K562 (cell line): ENCODE results near the gene UBA3. TPM values are rescaled to one million over a fixed set of nuclear protein-coding genes. Genes with fewer than 3 reads are reported as not detected.

Experiments
- ATAC-seq: fragments of 200-7000 bp; cut with Tn5 transposase; 3 replicates; pipeline ENCODE4 v1.9.1; 2020; ENCODE audit warnings: moderate library complexity
- BruUV-seq: library from RNA; stranded (reverse); fragments of 400-500 nt; replicated peaks from 2 replicates; lab custom pipeline; 2021; lab: Mats Ljungman, UMichigan
- CTCF ChIA-PET: fragments of 300-600 bp; formaldehyde crosslinking; extraction: SDS; loops from one replicate; lab custom pipeline; 2021; ENCODE audit warnings: low intra/inter-chr PET ratio; lab: Yijun Ruan, JAX
- POLR2A ChIA-PET: fragments of 300-600, 350-650 bp; sonication (Branson Sonifier 250); formaldehyde crosslinking; extraction: SDS; loops from one replicate; lab custom pipeline; 2021; ENCODE audit warnings: antibody characterized with exemption, inconsistent platforms; lab: Yijun Ruan, JAX
- DNase-seq, 4 experiments: peaks; one replicate each; pipeline versions ENCODE4 v3.0.0 to v3.0.0-alpha.2; 2011 to 2018; ENCODE audit warnings: low spot score in 3 of 4, mixed read lengths in 3 of 4; ENCODE audit errors: extremely low read depth in 1 of 4
- FAIRE-seq: peaks from 2 replicates; lab custom pipeline; 2011; peaks lifted over from hg19 to GRCh38; lab: Jason Lieb, UNC
- H2AFZ ChIP-seq: 2 replicates; pipeline ENCODE4 v1.6.0; 2011; ENCODE audit warnings: low read depth, low read length, control low read depth, inconsistent platforms
- H3K27ac ChIP-seq: fragments of 200-600 bp; 3 replicates; pipeline ENCODE4 v1.8.0; 2011; ENCODE audit warnings: low read depth, mild to moderate bottlenecking, control low read depth, inconsistent platforms, low read length, moderate library complexity, mixed read lengths; ENCODE audit errors: extremely low read depth
- H3K27me3 ChIP-seq, 2 experiments: fragments of 300-600 bp in 1 of 2; 2 replicates in 1 of 2; 3 replicates in 1 of 2; pipeline versions ENCODE4 v1.6.0 to v1.8.0; 2011; ENCODE audit warnings: inconsistent platforms in 2 of 2, low read length in 2 of 2, mild to moderate bottlenecking in 1 of 2, mixed read lengths in 1 of 2, moderate library complexity in 1 of 2; ENCODE audit not compliant: control insufficient read depth in 2 of 2, insufficient read depth in 2 of 2
- H3K36me3 ChIP-seq: fragments of 300-600 bp; 3 replicates; pipeline ENCODE4 v1.8.0; 2011; ENCODE audit warnings: mild to moderate bottlenecking, low read length, inconsistent platforms; ENCODE audit not compliant: control insufficient read depth, insufficient read depth
- H3K4me1 ChIP-seq, 2 experiments: fragments of 200-600 bp in 1 of 2; replicated peaks in 1 of 2; 2 replicates in 1 of 2; 3 replicates in 1 of 2; pipeline versions ENCODE4 v1.5.1 to v1.8.0; 2011; ENCODE audit warnings: inconsistent platforms in 2 of 2, low read length in 2 of 2, mild to moderate bottlenecking in 1 of 2, mixed read lengths in 1 of 2, moderate library complexity in 1 of 2; ENCODE audit not compliant: control insufficient read depth in 2 of 2, insufficient read depth in 2 of 2
- H3K4me2 ChIP-seq: 2 replicates; pipeline ENCODE4 v1.6.1; 2011; ENCODE audit warnings: low read length, control low read depth, inconsistent platforms, mixed read lengths; ENCODE audit not compliant: insufficient read depth
- H3K4me3 ChIP-seq: fragments of 200-600 bp; sonication (generic), shearing (Covaris generic); 2 replicates; pipeline ENCODE4 v1.5.1; 2016; ENCODE audit warnings: control low read depth, inconsistent platforms
- H3K79me2 ChIP-seq: fragments of 200-600 bp; 3 replicates; pipeline ENCODE4 v1.8.0; 2011; ENCODE audit warnings: low read length, inconsistent platforms; ENCODE audit not compliant: control insufficient read depth, insufficient read depth
- H3K9ac ChIP-seq, 2 experiments: 2 replicates each; pipeline versions ENCODE4 v1.6.0 to v1.6.1; 2011; ENCODE audit warnings: low read depth in 2 of 2, low read length in 2 of 2, control low read depth in 1 of 2, inconsistent platforms in 1 of 2, mild to moderate bottlenecking in 1 of 2, mixed read lengths in 1 of 2; ENCODE audit not compliant: insufficient read depth in 1 of 2
- H3K9me1 ChIP-seq: one replicate; pipeline ENCODE4 v1.6.0; 2011; ENCODE audit warnings: inconsistent platforms, mild to moderate bottlenecking, low read length, moderate library complexity; ENCODE audit not compliant: control insufficient read depth, insufficient read depth
- H3K9me3 ChIP-seq: replicated peaks from 2 replicates; pipeline ENCODE4 v1.5.1; 2011; ENCODE audit warnings: low read depth, low read length, inconsistent platforms; ENCODE audit not compliant: control insufficient read depth, insufficient read depth
- H4K20me1 ChIP-seq: replicated peaks from 2 replicates; pipeline ENCODE4 v1.6.1; 2011; ENCODE audit warnings: low read length, inconsistent platforms, mixed read lengths; ENCODE audit not compliant: control insufficient read depth, insufficient read depth
- ATF7 ChIP-seq: fragments of 450-650 bp; IDR thresholded peaks from 2 replicates; pipeline ENCODE4 v1.7.1; 2014; ENCODE audit warnings: mild to moderate bottlenecking, moderate library complexity
- BCOR ChIP-seq: fragments of 450-650 bp; IDR thresholded peaks from 2 replicates; pipeline ENCODE4 v1.6.1; 2016
- CBFA2T3 ChIP-seq: fragments of 450-650 bp; IDR thresholded peaks from 2 replicates; pipeline ENCODE4 v1.6.1; 2017
- MYC ChIP-seq, 2 experiments: fragments of 250-450 bp in 1 of 2; sonication (Bioruptor Pico) in 1 of 2; IDR thresholded peaks; 2 replicates each; pipeline versions ENCODE4 v1.5.1 to v1.6.1; 2012 to 2021; ENCODE audit warnings: low read depth in 2 of 2, borderline replicate concordance in 1 of 2, improper control_type of control experiment in 1 of 2, low read length in 1 of 2, mild to moderate bottlenecking in 1 of 2, moderate library complexity in 1 of 2
- SUPT5H ChIP-seq: fragments of 450-650 bp; IDR thresholded peaks from 2 replicates; pipeline ENCODE4 v1.6.1; 2016
- WGBS: fragments of 100-300 bp; shearing (Covaris generic); methylation state at CpG from one replicate; pipeline ENCODE4 v1.1.6; 2016; ENCODE audit warnings: low coverage, mixed read lengths; ENCODE audit not compliant: insufficient coverage; ENCODE audit errors: missing lambda C conversion rate; 5-methylcytosine and 5-hydroxymethylcytosine counted together
- in situ Hi-C: fragments of 300-500 bp; cut with MboI; formaldehyde crosslinking; loops from 4 replicates; pipeline ENCODE4 v1.15.0; 2018; ENCODE audit warnings: inconsistent platforms, mixed read lengths
- intact Hi-C: fragments of 100-400 bp; cut with micrococcal nuclease; formaldehyde crosslinking; loops from 2 replicates; pipeline ENCODE4 v1.14.2; 2022
- polyA plus RNA-seq, 8 experiments: library from polyadenylated mRNA; depleted of rRNA in 4 of 8; stranded (reverse) in 5 of 8; unstranded in 3 of 8; fragments of >200 nt; fragmentation: Nextera tagmentation in 2 of 8; fragmentation: Illumina TruSeq in 1 of 8; extraction: Ambion mirVana in 2 of 8; extraction: Trizol in 1 of 8; gene quantifications; 2 replicates each; pipeline versions ENCODE4 v1.2.1 to v1.2.3, GENCODE V29; 2011 to 2014; ENCODE audit warnings: inconsistent platforms in 1 of 8, missing spikeins in 1 of 8
- total RNA-seq, 7 experiments: library from RNA; depleted of rRNA in 6 of 7; stranded (reverse); fragments of >200 nt in 6 of 7; fragmentation: Illumina TruSeq in 2 of 7; extraction: Trizol in 2 of 7; gene quantifications; 2 replicates each; pipeline versions ENCODE4 v1.2.1 to v1.2.3, GENCODE V29; 2011 to 2021; ENCODE audit warnings: low replicate concordance in 1 of 7

Gene UBA3
- total and polyA plus RNA-seq, 9 of the 15 experiments (the other 6 are each of a cell fraction or from before 2014, with no cell fraction given): 23.2 to 80.0 (median 38.6) TPM

GRCh38 chr3:69016901-69017300 is 63.3 kb downstream of the UBA3 start (continued):
- TF ChIP-seq MYC (IDR thresholded peaks at IDR 0.05; ENCODE audit: low read depth, low read length) (no peak), MYC (CRISPR knock-in tag; IDR thresholded peaks at IDR 0.05; ENCODE audit: borderline replicate concordance, low read depth) (no peak), CBFA2T3 (peak; percentile 57; the same call in 1 of the 2 replicates)

- Histone ChIP-seq H3K36me3 (peaks cover 15% of the 10 kb centered on the region; the same call in 2 of the 3 replicates), H3K27ac (no peak overlapping the region; the same call in 2 of the 3 replicates), H3K4me3 (no peak overlapping the region), H3K4me1 (peaks cover 11 to 17% of the 10 kb centered on the region in 2 experiments), H3K9me1 (no peaks in the 10 kb centered on the region), H2AFZ (no peak overlapping the region), H3K9ac (no peak overlapping the region), H3K79me2 (peaks cover 18% of the 10 kb centered on the region), H3K9me3 (no peaks in the 10 kb centered on the region), H4K20me1 (no peaks in the 10 kb centered on the region), H3K4me2 (no peak overlapping the region), H3K27me3 (no peaks in the 10 kb centered on the region)
- ATAC-seq (no peak), FAIRE-seq (no peak), DNase-seq (no peak)
- POLR2A ChIA-PET: no interaction called here
- no TSS peak for BruUV-seq
- in situ Hi-C loops: no loop called here
- CTCF ChIA-PET: no interaction called here
- TF ChIP-seq BCOR (0 out of 2 replicates have a peak, but pooled peaks have one; percentile 31), SUPT5H (peak; percentile 51), ATF7 (no peak)
- intact Hi-C loops: no loop called here
- 81% methylated on average over 3 of the region's 4 CpGs for WGBS
Observed at GRCh38 chr3:69016102-69016501, 64.1 kb downstream of the UBA3 start.
